Aorta (tissue), 5 donors: ENCODE results near the gene MSI2. TPM values are rescaled to one million over a fixed set of nuclear protein-coding genes. Genes with fewer than 3 reads are reported as not detected.

ENCODE experiments used
- ATAC-seq: fragments of 200-7000 bp; cut with Tn5 transposase; one replicate; pipeline ENCODE4 v1.9.1; 2022; ENCODE audit warnings: moderate library complexity; ENCODE audit not compliant: low FRiP score
- DNase-seq, 2 donors: peaks; one replicate each; pipeline ENCODE4 v3.0.0-alpha.2; 2020
- H3K27ac ChIP-seq, 2 donors: one replicate each; pipeline ENCODE4 v1.5.1; 2013; ENCODE audit warnings: low read length in 2 of 2, mild to moderate bottlenecking in 2 of 2, moderate library complexity in 2 of 2, control low read depth in 1 of 2, inconsistent platforms in 1 of 2, low read depth in 1 of 2
- H3K27me3 ChIP-seq, 2 donors: one replicate each; pipeline ENCODE4 v1.6.1; 2013; ENCODE audit warnings: control low read depth in 1 of 2, low read length in 1 of 2, mild to moderate bottlenecking in 1 of 2, moderate library complexity in 1 of 2; ENCODE audit not compliant: insufficient read depth in 2 of 2, control insufficient read depth in 1 of 2
- H3K36me3 ChIP-seq, 2 donors: one replicate each; pipeline ENCODE4 v1.6.1; 2013; ENCODE audit warnings: control low read depth in 1 of 2, low read length in 1 of 2, mild to moderate bottlenecking in 1 of 2; ENCODE audit not compliant: insufficient read depth in 2 of 2, control insufficient read depth in 1 of 2
- H3K4me1 ChIP-seq, 2 donors: one replicate each; pipeline ENCODE4 v1.6.1; 2013; ENCODE audit warnings: low read length in 2 of 2, control low read depth in 1 of 2, mild to moderate bottlenecking in 1 of 2, moderate library complexity in 1 of 2; ENCODE audit not compliant: insufficient read depth in 2 of 2, control insufficient read depth in 1 of 2
- H3K4me3 ChIP-seq, 2 donors: one replicate each; pipeline ENCODE4 v1.5.1; 2013; ENCODE audit warnings: low read length in 2 of 2, control low read depth in 1 of 2, mild to moderate bottlenecking in 1 of 2
- H3K9me3 ChIP-seq: one replicate; pipeline ENCODE4 v1.6.1; 2013; ENCODE audit warnings: mild to moderate bottlenecking, low read length; ENCODE audit not compliant: control insufficient read depth
- WGBS, 2 donors: extraction: QIAGEN DNeasy Blood & Tissue Kit; methylation state at CpG; one replicate each; pipeline ENCODE4 v1.1.7; 2013; 5-methylcytosine and 5-hydroxymethylcytosine counted together
- intact Hi-C, 2 donors: fragments of 100-400 bp; cut with DNase I; formaldehyde crosslinking; loops; one replicate each; pipeline versions ENCODE4 v1.14.2 to v1.15.0; 2022
- polyA plus RNA-seq, 2 donors: library from polyadenylated mRNA; stranded (reverse); fragments of 200-250 nt; gene quantifications; one replicate each; pipeline ENCODE4 v1.2.3, GENCODE V29; 2013
- total RNA-seq, 2 donors: library from RNA; stranded (reverse); fragmentation: NEBNext Ultra II Directional; extraction: Animal tissue kit (Norgen Biotek cat#: 25700); gene quantifications; one replicate each; pipeline ENCODE4 v1.2.1, GENCODE V29; 2021
- donor health status: healthy with polysubstance abuse.
- donor health status: Bipolar disorder and iron deficiency.
- donor health status: DM: no; HTN: no; CAD: no.
- donor health status: DM: no; HTN: no; CAD: no.
- donor health status: DM: yes; HTN: yes; CAD: no.

The MSI2 gene
- total and polyA plus RNA-seq, 4 donors = 9.3 to 48.2 (median 29.1) TPM

- DNase-seq = no peak
- Histone ChIP-seq H3K27ac (no peak overlapping the region), H3K9me3 (no peaks in the 10 kb centered on the region), H3K4me3 (no peak overlapping the region), H3K4me1 (no peaks in the 10 kb centered on the region), H3K36me3 (no peaks in the 10 kb centered on the region), H3K27me3 (no peaks in the 10 kb centered on the region)
- no peak for ATAC-seq
- intact Hi-C loops = no loop called here
- 3 to 6% methylated on average over 2 of the region's 2 CpGs for WGBS, 2 donors
Measured at GRCh38 chr17:57412520-57413096, 156.3 kb downstream of the MSI2 start.

- Histone ChIP-seq H3K27me3 (no peaks in the 10 kb centered on the region), H3K4me1 (no peaks in the 10 kb centered on the region), H3K27ac (no peak overlapping the region), H3K36me3 (no peaks in the 10 kb centered on the region), H3K9me3 (no peaks in the 10 kb centered on the region), H3K4me3 (no peak overlapping the region)
- 94 to 96% methylated on average over 9 of the region's 9 CpGs for WGBS, 2 donors
- ATAC-seq (no peak), DNase-seq (no peak)
- intact Hi-C loops = no loop called here
Measured at GRCh38 chr17:57413848-57414651, 157.7 kb downstream of the MSI2 start.

GRCh38 chr17:57415751-57416207 lies 159.5 kb downstream of the MSI2 start:
- Histone ChIP-seq H3K27ac (no peak overlapping the region), H3K9me3 (no peaks in the 10 kb centered on the region), H3K27me3 (no peaks in the 10 kb centered on the region), H3K36me3 (no peaks in the 10 kb centered on the region), H3K4me3 (no peak overlapping the region), H3K4me1 (no peaks in the 10 kb centered on the region)
- intact Hi-C loops = no loop called here
- DNase-seq (no peak), ATAC-seq (no peak)
- 57 to 65% methylated on average over 3 of the region's 3 CpGs for WGBS, 2 donors

- Histone ChIP-seq H3K36me3 (no peaks in the 10 kb centered on the region), H3K9me3 (no peaks in the 10 kb centered on the region), H3K27me3 (no peaks in the 10 kb centered on the region), H3K27ac (no peak overlapping the region), H3K4me1 (no peaks in the 10 kb centered on the region), H3K4me3 (no peak overlapping the region)
- DNase-seq = no peak
- 97% methylated on average over 7 of the region's 7 CpGs for WGBS, 2 donors
- no peak for ATAC-seq
- intact Hi-C loops = no loop called here
Measured at GRCh38 chr17:57416369-57416768, 160.0 kb downstream of the MSI2 start.

- WGBS, 2 donors = 92 to 94% methylated on average over 7 of the region's 7 CpGs
Measured at GRCh38 chr17:57417956-57418355, 161.6 kb downstream of the MSI2 start.

GRCh38 chr17:57418463-57419246 lies 162.3 kb downstream of the MSI2 start:
- Histone ChIP-seq H3K9me3 (no peaks in the 10 kb centered on the region), H3K4me1 (no peaks in the 10 kb centered on the region), H3K4me3 (no peak overlapping the region), H3K27ac (no peak overlapping the region), H3K36me3 (no peaks in the 10 kb centered on the region), H3K27me3 (no peaks in the 10 kb centered on the region)
- WGBS, 2 donors = 72% methylated on average over 7 of the region's 7 CpGs
- DNase-seq (no peak), ATAC-seq (no peak)
- intact Hi-C loops = no loop called here

More at GRCh38 chr17:57417956-57418355, 161.6 kb downstream of the MSI2 start:
- no peak overlapping the region for H3K4me3 ChIP-seq
- H3K9me3 ChIP-seq = no peaks in the 10 kb centered on the region
- no peaks in the 10 kb centered on the region for H3K36me3 ChIP-seq
- intact Hi-C loops = no loop called here
- ATAC-seq (no peak), DNase-seq (no peak)
- no peaks in the 10 kb centered on the region for H3K27me3 ChIP-seq
- no peaks in the 10 kb centered on the region for H3K4me1 ChIP-seq
- no peak overlapping the region for H3K27ac ChIP-seq

- DNase-seq (no peak), ATAC-seq (no peak)
- intact Hi-C loops = loop anchor here in 1 of 2 donors (5.0 to 10.0 kb wide), 2 partner anchors 53 to 95 kb away; no protein-coding TSS in a partner anchor
- Histone ChIP-seq H3K27me3 (no peaks in the 10 kb centered on the region), H3K27ac (no peak overlapping the region), H3K36me3 (no peaks in the 10 kb centered on the region), H3K9me3 (no peaks in the 10 kb centered on the region), H3K4me3 (no peak overlapping the region), H3K4me1 (no peaks in the 10 kb centered on the region)
- 93 to 94% methylated on average over 11 of the region's 11 CpGs for WGBS, 2 donors
Measured at GRCh38 chr17:57419940-57420550, 163.7 kb downstream of the MSI2 start.
